Stimulated activated CD4-positive, alpha-beta T cell treated with anti-CD3 and anti-CD28 coated beads, TNF-alpha, amount 100 ng/mL, for 24 hours (primary cell): ENCODE measurements around the gene LRRC14B.
A peak's percentile ranks its signal among the peaks of the same experiment; 100 is the strongest.

Experiments used
- DNase-seq, 3 experiments: peaks; one replicate each; pipeline ENCODE4 v3.0.0-alpha.2; 2020; ENCODE audit warnings: low read depth in 3 of 3

The LRRC14B gene

DNA sequence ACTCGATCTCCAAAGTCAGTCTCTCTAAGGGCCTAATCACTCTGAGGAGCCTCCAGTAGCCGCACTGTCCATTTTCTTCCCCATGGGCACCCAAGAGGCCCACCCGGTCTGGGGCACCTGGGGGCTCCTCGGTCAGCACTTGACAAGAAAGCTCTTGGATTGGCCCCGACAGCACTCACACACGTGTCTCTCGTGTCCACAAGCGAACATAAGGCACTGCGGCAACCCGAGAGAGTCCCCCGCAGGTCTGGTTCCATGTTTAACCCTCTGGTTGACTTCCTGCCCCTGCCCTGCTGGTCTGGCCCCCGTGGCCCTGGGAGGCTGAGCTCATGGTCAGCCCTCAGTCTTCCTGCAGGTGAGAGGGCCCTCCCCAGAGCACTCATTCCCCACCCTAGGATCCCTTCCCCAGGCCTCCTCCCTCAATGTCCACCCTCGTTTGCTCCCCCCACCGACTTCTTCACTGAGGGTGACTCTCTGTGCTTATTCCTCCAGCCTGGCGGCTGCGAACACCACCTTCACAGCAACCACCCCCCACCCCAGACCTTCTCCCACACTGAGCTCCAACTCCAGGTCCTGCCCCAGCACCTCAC lies 16.3 kb upstream of the LRRC14B start:
- no peak for DNase-seq

- no peak for DNase-seq
Measured at GRCh38 chr5:176296-176823, 14.9 kb upstream of the LRRC14B start.

DNA sequence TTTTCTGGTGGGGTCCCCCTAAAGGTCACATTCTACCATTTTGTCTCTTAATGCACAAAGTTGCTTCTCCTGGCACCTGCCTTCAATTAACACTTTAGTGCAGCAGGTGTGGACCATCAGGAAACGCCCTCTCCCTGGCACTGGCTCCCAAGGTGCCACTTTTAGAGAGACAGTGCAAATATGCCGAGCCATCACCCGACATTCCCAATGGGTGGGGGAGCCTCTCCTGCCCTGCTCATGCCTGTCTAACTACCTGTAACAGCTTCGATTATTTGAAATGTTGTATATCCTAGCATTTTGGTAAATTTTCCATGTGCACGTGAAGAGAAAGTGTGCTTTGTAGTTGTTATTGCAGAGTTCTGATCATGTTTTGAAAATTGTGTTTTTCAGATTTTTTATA lies 13.2 kb upstream of the LRRC14B start:
- DNase-seq, result no peak

DNA sequence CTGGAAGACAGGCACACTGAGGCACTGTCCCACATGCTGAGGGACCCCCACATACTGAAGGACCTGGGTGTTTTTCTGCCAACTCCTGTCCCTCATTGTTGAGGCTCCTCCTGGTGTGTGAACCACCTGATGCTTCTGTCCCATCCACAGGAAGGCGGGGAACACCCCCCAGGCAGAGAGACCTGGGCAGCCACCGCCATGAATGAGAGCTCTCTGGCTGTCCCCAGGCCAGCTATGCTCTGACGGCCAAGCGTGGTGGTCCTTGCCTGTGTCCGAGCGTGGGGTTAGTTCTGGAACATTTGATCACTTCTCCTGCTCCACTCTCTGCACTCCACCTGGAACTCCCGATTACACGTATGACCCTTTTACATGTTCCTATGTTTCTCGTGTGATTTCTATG lies 11.9 kb upstream of the LRRC14B start:
- DNase-seq, result no peak

DNA sequence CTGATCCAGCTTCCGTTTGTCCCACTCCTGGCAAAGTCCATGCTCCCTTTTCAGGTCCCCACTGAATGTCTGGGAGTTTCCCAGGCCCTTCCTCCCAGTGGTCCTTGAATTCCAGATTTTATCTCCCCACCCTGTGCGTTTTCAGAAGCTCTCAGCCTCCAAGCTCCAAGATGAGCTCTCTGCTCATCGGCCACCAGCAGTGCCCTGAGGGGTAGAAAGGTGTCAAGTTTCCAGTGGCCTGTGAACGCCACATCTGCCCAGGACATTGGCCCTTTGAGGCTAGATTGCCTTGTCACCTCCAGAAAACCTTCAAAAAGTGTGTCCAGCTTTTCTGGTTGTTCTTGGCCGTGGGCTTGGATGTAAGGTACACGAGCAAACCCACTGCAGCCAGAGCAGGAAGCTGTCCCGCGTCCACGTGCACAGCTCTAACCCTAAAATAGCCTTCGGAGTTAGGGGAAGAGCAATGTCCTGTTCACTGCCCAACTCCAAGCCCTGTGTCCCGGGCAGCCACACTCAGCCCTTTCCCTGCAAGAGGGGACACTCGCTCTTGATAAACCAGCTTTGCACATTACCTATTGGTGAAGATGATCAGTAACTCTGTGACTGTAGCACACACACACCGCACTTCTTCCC lies 10.9 kb upstream of the LRRC14B start:
- no peak for DNase-seq

DNA sequence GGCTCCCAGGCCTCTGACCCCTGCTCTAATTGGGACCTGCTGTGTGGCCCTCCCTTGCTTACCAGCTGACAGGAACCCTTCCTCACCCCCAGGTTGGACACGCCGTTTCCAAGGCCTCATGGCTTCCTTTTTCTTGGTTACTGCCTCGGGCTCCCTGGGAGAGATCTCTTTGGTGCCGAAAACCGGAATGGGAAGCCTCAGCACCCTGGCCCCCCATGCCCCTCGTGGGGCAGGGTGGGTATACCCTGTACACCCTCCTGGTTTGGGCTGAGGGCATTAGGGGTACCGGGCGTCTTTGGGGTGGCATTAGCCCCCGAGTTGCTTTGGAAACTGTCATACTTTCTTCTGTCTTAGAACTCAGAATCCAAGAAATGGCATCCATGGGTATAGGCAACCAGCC lies 10.1 kb upstream of the LRRC14B start:
- DNase-seq, result no peak

GRCh38 chr5:181566-181965 lies 9.7 kb upstream of the LRRC14B start:
- no peak for DNase-seq

DNA sequence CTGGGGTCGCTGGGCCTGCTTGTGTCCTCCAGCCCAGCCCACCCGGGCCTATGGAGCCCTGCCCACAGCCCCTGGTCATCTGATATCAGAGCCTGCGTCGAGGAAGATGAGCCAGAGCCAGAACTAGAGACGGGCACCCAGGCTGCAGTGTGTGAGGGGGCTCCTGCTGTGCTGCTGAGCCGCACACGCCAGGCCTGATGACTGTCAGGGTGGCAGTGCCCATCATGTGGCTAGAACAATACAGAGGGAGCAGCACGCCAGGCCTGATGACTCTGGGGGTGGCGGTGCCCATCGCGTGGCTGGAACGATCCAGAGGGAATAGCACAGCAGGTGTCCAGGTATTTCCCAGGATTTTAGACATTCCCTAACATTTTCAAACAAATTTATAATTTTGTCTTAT lies 9.2 kb upstream of the LRRC14B start:
- DNase-seq, result no peak

GRCh38 chr5:184471-184870 lies 6.8 kb upstream of the LRRC14B start:
- DNase-seq, result no peak

GRCh38 chr5:185095-186070 lies 5.9 kb upstream of the LRRC14B start:
- no peak for DNase-seq

DNA sequence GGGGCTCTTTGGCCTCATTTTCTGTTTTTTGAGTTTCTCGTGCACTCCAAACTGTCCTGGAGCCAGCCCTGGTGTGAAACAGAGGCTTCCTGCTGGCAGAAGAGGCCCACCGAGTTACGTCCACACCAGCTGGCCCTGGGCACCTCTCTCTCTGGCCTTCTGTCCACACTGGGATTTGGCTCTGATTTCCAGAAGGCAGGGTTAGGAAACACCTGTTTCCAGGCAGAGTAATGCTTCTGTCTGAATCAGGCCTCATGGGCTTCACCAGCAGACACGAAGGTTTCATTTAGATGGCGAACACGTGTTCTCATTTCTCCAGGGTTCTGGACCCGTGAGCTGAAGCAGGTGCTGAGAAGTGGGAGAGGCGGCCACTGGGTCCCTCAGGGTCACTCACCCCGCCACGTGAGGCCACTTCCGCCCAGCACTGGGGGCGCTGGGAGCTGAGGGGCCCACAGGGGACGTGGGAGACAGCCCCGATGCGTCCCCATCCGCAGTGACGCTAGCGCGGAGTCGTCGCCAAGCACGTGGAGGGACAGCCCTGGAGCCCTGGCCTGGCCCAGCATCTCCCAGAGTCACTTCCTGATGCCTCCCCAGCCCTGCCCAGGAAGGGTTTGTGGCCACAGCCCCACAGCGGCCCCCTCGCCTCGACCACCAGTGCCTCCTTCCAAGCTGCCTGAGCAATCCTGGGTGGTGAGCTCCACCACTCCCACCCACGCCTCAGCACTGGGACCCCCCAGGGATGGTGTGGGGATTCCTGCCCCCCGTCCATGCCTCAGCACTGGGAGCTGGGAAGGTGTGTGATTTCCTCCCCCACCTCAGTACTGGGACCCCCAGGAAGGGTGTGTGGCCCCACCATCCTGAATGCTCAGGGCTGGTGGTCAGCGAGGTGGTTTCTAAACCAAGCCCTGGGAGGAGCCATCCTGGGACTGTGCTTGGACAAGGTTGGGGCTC lies 4.9 kb upstream of the LRRC14B start:
- no peak for DNase-seq

- no peak for DNase-seq
Measured at GRCh38 chr5:187042-187431, 4.3 kb upstream of the LRRC14B start.

- no peak for DNase-seq
Measured at GRCh38 chr5:187617-188451, 3.5 kb upstream of the LRRC14B start.

DNA sequence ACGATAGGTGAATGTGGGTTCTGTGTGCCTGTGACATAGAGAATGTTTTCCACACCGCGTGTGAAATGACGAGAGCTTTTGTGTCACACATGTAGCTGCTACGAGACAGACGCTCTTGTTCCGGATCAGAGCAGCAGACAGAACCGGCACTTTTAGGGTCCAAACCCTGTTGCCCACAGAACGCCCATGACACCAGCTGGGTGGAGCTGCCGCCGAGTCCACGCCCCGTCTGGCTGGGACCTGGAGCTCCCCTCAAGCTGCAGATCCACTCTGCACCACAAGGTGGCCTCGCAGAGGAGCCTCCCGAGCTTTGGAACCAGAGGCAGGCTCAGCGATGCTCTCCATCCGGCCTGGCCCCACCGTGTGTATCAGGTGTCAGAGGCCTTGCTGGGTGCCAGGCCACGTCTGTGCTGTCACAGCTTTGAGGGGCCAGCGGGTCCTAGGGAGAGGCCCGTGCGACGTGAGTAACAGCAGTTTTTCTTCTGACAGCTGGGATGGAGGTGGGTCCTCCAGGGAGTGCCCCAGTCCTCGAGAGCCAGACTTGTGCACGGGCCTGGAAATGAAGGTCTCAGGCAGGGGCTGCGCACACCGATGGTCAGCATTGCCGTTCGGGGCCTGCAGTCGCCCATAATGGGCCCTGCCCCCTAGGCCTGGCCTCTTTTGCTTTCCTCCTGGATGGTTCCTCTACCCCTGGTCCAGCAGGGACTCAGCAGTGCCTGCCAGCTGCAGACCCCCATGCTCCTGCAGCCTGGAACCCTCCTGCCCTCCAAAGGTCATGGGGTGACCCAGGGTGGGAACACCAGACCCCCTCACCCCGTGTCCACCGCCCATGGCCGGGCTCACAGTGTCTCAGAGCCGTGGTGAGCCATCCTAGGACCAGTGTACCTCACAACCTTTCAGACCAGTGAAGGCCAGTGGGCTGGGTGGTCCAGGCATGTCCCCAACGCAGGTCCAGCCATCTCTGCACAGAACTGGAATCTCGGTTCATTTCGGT lies 2.5 kb upstream of the LRRC14B start:
- DNase-seq, result peak; percentile 77 to 89 (median 81)

DNA sequence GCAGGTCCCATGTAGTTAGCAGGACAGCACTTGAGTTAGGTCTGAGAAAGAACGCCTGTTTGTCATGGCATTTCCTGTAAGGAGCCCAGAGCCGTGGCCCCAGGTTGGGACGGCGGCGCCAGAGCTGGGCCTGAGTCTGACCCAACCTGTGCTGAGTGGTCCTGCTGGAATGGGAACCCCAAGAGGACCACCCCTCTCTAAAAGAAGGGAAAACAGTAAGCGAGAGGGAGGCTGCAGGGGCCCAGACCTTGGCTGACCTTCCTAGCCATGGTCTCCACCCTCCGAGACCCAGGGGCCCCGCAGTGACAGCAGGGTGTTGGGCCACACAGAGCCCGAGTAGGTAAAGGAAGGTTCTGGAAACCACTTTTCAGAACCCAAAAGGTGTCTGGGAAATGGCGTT lies 1.8 kb upstream of the LRRC14B start:
- no peak for DNase-seq

DNA sequence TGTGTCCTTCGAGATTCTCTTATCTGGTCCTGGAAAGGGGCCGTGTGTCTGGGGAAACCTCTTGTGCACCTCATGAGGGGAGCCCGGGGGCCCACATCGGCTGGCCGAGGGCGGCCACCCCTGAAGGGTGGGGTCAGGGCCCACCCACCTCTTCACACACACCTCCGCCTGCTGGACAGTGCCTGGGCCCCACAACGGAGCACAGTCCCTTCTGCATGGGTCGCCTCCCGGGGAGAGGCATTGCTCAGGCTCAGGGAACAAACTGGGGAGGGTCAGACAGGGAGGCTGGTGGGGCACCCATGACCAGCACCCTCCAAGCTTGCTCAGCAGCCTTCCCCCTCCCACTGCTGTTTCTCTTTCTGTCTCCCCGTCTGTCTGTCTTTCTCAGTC lies 1.3 kb upstream of the LRRC14B start:
- DNase-seq, result no peak

- no peak for DNase-seq
Measured at GRCh38 chr5:190366-191035, 794 bp upstream of the LRRC14B start.

DNA sequence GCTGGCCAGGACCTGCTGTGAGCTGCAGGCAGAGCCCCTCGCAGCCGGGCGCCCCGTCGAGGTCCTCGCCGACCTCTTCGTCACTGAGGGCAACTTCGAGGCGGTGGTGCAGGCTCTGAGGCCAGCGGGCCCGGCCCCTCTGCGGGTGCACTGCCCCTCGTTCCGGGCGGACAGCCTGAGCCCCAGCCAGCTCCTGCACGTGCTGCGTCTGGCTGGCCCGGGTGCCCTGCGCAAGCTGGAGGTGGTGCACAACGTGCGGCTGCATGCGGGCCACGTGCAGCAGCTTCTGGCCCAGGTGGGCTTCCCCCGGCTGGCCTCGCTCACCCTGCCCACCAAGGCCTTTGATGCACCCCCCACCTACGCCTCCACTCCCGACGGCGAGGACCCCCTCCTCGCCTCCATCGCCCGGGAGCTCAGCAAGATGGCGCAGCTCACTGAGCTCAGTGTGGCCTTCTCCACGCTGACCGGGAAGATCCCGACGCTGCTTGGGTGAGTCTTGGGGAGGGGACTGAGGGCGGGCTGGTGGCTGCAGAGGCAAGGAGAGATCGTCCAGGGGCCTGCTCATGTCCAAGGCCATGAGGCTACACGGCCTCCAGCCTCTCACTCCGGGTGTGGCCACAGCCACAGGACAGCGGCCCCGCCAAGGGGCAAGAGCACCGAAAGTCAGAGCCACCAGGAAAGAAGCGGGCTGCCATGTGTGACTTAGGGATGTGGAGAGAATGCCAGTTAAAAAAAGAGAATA lies 825 bp downstream of the LRRC14B start:
- no peak for DNase-seq
